NB4 (cell line): ENCODE results near the gene PAX5.

Source experiments
- CTCF ChIP-seq: IDR thresholded peaks from one replicate; pipeline ENCODE4 v1.5.1; 2012; ENCODE audit warnings: low read depth, low read length
- POLR2A ChIP-seq: IDR thresholded peaks from 2 replicates; pipeline ENCODE4 v1.6.1; 2011; ENCODE audit warnings: mild to moderate bottlenecking; ENCODE audit not compliant: insufficient read length; ENCODE audit errors: extremely low read depth

GRCh38 chr9:36889844-36890243 lies 144.2 kb downstream of the PAX5 start:
- TF ChIP-seq POLR2A (no peak), CTCF (no peak)
